Nephron (organoid): ENCODE results near the gene PEX10.

Experiments used
- H3K27ac Mint-ChIP-seq, 3 experiments: 2 replicates each; pipeline ENCODE4 v1.8.0; 2020; ENCODE audit warnings: mixed read lengths in 3 of 3, mild to moderate bottlenecking in 2 of 3, moderate library complexity in 1 of 3
- H3K27me3 Mint-ChIP-seq: 2 replicates; pipeline ENCODE4 v1.8.0; 2021; ENCODE audit warnings: low read depth, mild to moderate bottlenecking, moderate library complexity, mixed read lengths
- H3K36me3 Mint-ChIP-seq: 2 replicates; pipeline ENCODE4 v1.8.0; 2020; ENCODE audit warnings: low read depth, mixed read lengths
- H3K4me1 Mint-ChIP-seq: 2 replicates; pipeline ENCODE4 v1.8.0; 2020; ENCODE audit warnings: mixed read lengths
- H3K4me3 Mint-ChIP-seq, 3 experiments: 2 replicates each; pipeline ENCODE4 v1.8.0; 2020; ENCODE audit warnings: mild to moderate bottlenecking in 3 of 3, mixed read lengths in 3 of 3, moderate library complexity in 2 of 3
- H3K9me3 Mint-ChIP-seq: 2 replicates; pipeline ENCODE4 v1.8.0; 2020; ENCODE audit warnings: mixed read lengths
- TF ChIP-seq, protein P1 (sequence below), 3 experiments: fragments of 200-600 bp; sonication (generic); IDR thresholded peaks; one replicate each; pipeline ENCODE4 v1.5.0; 2021; ENCODE audit warnings: antibody characterized with exemption in 3 of 3; ENCODE audit not compliant: unreplicated experiment in 3 of 3

PEX10 gene

DNA sequence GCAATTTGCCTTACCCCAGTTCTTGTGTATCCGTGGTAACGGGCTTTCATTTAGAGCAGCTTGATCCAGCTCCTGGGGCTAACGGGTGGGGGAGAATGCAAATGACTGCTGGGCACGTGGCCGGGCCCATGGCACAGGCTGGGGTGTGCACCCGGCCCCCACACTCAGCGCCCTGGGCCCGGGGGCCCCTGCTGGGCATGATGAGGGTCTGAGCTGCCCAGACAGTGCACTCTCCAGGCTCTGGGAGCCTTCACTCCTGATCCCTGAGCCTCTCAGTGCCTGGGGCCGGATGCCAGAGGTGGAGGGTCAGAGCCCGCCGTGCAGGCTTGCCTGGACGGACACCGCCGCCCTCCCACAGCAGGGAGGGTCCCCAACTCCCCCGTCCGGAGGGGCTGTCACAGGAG is 20.1 kb upstream of the PEX10 start:
- no peak overlapping the region for H3K27ac Mint-ChIP-seq
- H3K27me3 Mint-ChIP-seq, result peaks cover 28% of the 10 kb centered on the region
- no peak overlapping the region for H3K4me3 Mint-ChIP-seq
- no peaks in the 10 kb centered on the region for H3K4me1 Mint-ChIP-seq
- H3K36me3 Mint-ChIP-seq, result no peaks in the 10 kb centered on the region
- TF ChIP-seq, protein P1, sequence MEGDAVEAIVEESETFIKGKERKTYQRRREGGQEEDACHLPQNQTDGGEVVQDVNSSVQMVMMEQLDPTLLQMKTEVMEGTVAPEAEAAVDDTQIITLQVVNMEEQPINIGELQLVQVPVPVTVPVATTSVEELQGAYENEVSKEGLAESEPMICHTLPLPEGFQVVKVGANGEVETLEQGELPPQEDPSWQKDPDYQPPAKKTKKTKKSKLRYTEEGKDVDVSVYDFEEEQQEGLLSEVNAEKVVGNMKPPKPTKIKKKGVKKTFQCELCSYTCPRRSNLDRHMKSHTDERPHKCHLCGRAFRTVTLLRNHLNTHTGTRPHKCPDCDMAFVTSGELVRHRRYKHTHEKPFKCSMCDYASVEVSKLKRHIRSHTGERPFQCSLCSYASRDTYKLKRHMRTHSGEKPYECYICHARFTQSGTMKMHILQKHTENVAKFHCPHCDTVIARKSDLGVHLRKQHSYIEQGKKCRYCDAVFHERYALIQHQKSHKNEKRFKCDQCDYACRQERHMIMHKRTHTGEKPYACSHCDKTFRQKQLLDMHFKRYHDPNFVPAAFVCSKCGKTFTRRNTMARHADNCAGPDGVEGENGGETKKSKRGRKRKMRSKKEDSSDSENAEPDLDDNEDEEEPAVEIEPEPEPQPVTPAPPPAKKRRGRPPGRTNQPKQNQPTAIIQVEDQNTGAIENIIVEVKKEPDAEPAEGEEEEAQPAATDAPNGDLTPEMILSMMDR (IDR thresholded peaks at IDR 0.05; ENCODE audit: unreplicated experiment in 3 of 3), result no peak
- no peaks in the 10 kb centered on the region for H3K9me3 Mint-ChIP-seq

GRCh38 chr1:2431518-2431917 is 19.2 kb upstream of the PEX10 start:
- Mint-ChIP-seq H3K27me3 (peaks cover 24% of the 10 kb centered on the region), H3K36me3 (no peaks in the 10 kb centered on the region), H3K4me3 (no peak overlapping the region), H3K27ac (no peak overlapping the region), H3K9me3 (no peaks in the 10 kb centered on the region), H3K4me1 (no peaks in the 10 kb centered on the region)
- TF ChIP-seq, protein P1 (IDR thresholded peaks at IDR 0.05; ENCODE audit: unreplicated experiment in 3 of 3), result no peak

- no peaks in the 10 kb centered on the region for H3K4me1 Mint-ChIP-seq
- H3K36me3 Mint-ChIP-seq, result no peaks in the 10 kb centered on the region
- no peak overlapping the region for H3K27ac Mint-ChIP-seq
- H3K4me3 Mint-ChIP-seq, result no peak overlapping the region
- peaks cover 24% of the 10 kb centered on the region for H3K27me3 Mint-ChIP-seq
- TF ChIP-seq, protein P1 (IDR thresholded peaks at IDR 0.05; ENCODE audit: unreplicated experiment in 3 of 3), result no peak
- no peaks in the 10 kb centered on the region for H3K9me3 Mint-ChIP-seq
Observed at GRCh38 chr1:2431103-2431502, 18.7 kb upstream of the PEX10 start.

DNA sequence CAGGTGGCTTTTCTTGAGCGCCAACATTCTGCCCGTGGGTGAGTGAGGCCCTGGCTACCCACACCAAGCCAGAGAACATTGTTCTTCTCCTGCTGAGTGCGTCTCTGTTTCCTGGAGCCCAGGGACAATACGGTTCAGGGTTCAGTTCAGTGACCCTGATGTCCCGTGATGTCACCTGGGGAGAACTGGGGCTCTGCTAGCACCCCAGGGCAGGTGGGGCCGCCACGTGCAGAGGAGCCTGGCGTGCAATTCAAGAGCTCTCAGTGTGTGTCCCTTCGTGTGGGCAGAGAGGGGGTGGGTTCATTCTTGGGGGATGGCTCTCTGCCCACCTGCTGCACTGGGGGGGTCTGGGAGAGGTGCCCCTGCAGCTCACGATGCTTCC is 18.2 kb upstream of the PEX10 start:
- TF ChIP-seq, protein P1 (IDR thresholded peaks at IDR 0.05; ENCODE audit: unreplicated experiment in 3 of 3), result no peak
- no peaks in the 10 kb centered on the region for H3K9me3 Mint-ChIP-seq
- no peak overlapping the region for H3K27ac Mint-ChIP-seq
- H3K4me3 Mint-ChIP-seq, result no peak overlapping the region
- H3K4me1 Mint-ChIP-seq, result no peaks in the 10 kb centered on the region
- no peaks in the 10 kb centered on the region for H3K36me3 Mint-ChIP-seq
- H3K27me3 Mint-ChIP-seq, result peaks cover 23% of the 10 kb centered on the region

- TF ChIP-seq, protein P1 (IDR thresholded peaks at IDR 0.05; ENCODE audit: unreplicated experiment in 3 of 3), result no peak
- no peaks in the 10 kb centered on the region for H3K36me3 Mint-ChIP-seq
- H3K4me1 Mint-ChIP-seq, result no peaks in the 10 kb centered on the region
- no peak overlapping the region for H3K4me3 Mint-ChIP-seq
- peaks cover 18% of the 10 kb centered on the region for H3K27me3 Mint-ChIP-seq
- H3K27ac Mint-ChIP-seq, result no peak overlapping the region
- no peaks in the 10 kb centered on the region for H3K9me3 Mint-ChIP-seq
Observed at GRCh38 chr1:2429780-2430591, 17.6 kb upstream of the PEX10 start.

DNA sequence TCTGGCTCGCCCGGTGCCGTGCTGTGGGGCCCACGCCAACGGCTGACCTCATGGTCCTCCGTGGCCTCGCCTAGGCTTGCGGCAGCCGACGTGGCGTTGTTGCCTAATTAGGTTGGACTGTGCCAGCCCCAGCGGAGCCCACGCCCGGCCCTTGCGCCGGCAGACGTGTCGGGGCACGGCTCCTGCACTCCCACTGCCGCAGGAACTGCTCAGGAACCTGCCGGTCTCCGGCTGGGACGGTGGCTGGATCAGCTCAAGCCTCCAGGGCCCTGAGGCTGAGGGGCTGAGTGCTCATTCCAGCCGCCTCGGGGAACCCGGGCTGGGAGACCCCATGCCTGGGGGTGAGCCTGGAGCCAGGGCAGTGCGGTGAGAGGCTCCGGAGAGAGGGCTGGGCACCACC is 16.1 kb upstream of the PEX10 start:
- peaks cover 2% of the 10 kb centered on the region for H3K9me3 Mint-ChIP-seq
- no peaks in the 10 kb centered on the region for H3K4me1 Mint-ChIP-seq
- TF ChIP-seq, protein P1 (IDR thresholded peaks at IDR 0.05; ENCODE audit: unreplicated experiment in 3 of 3), result no peak
- no peak overlapping the region for H3K27ac Mint-ChIP-seq
- H3K36me3 Mint-ChIP-seq, result no peaks in the 10 kb centered on the region
- no peak overlapping the region for H3K4me3 Mint-ChIP-seq
- H3K27me3 Mint-ChIP-seq, result peaks cover 28% of the 10 kb centered on the region
